ENCODE data around the gene COL1A2.
A peak's percentile ranks its signal among the peaks of the same experiment; 100 is the strongest.

COL1A2 gene

GRCh38 chr7:94434042-94434441 lies 39.3 kb downstream of the COL1A2 start:
- no peak for DNase-seq (ENCODE audit: low spot score)

- DNase-seq (ENCODE audit: low spot score): peak; percentile 53
These were observed 41.4 kb downstream of the COL1A2 start for GRCh38 chr7:94436018-94436604.

- no peak for DNase-seq (ENCODE audit: low spot score)
These were observed 42.0 kb downstream of the COL1A2 start for GRCh38 chr7:94436700-94437099.

- no peak for DNase-seq (ENCODE audit: low spot score)
These were observed 45.2 kb downstream of the COL1A2 start for GRCh38 chr7:94439893-94440381.

- DNase-seq (ENCODE audit: low spot score): no peak
These were observed 45.9 kb downstream of the COL1A2 start for GRCh38 chr7:94440451-94441039.

GRCh38 chr7:94441138-94441537 lies 46.4 kb downstream of the COL1A2 start:
- no peak for DNase-seq (ENCODE audit: low spot score)

- no peak for DNase-seq (ENCODE audit: low spot score)
These were observed 47.9 kb downstream of the COL1A2 start for GRCh38 chr7:94442639-94443038.

GRCh38 chr7:94444813-94445212 lies 50.1 kb downstream of the COL1A2 start:
- no peak for DNase-seq (ENCODE audit: low spot score)

GRCh38 chr7:94445696-94446194 lies 51.0 kb downstream of the COL1A2 start:
- DNase-seq (ENCODE audit: low spot score): no peak

- no peak for DNase-seq (ENCODE audit: low spot score)
These were observed 51.6 kb downstream of the COL1A2 start for GRCh38 chr7:94446308-94446707.

- DNase-seq (ENCODE audit: low spot score): peak; percentile 28
These were observed 54.5 kb downstream of the COL1A2 start for GRCh38 chr7:94449151-94449725.

- DNase-seq (ENCODE audit: low spot score): no peak
These were observed 55.5 kb downstream of the COL1A2 start for GRCh38 chr7:94450044-94450697.

- no peak for DNase-seq (ENCODE audit: low spot score)
These were observed 56.5 kb downstream of the COL1A2 start for GRCh38 chr7:94451187-94451586.

- DNase-seq (ENCODE audit: low spot score): no peak
These were observed 57.5 kb downstream of the COL1A2 start for GRCh38 chr7:94452239-94452638.

GRCh38 chr7:94453898-94454297 lies 59.2 kb downstream of the COL1A2 start:
- no peak for DNase-seq (ENCODE audit: low spot score)

- DNase-seq (ENCODE audit: low spot score): no peak
These were observed 63.3 kb downstream of the COL1A2 start for GRCh38 chr7:94458041-94458440.

GRCh38 chr7:94466516-94466915 lies 71.8 kb downstream of the COL1A2 start:
- DNase-seq (ENCODE audit: low spot score): no peak

- no peak for DNase-seq (ENCODE audit: low spot score)
These were observed 76.9 kb downstream of the COL1A2 start for GRCh38 chr7:94471604-94472003.

- no peak for DNase-seq (ENCODE audit: low spot score)
These were observed 77.9 kb downstream of the COL1A2 start for GRCh38 chr7:94472608-94473007.

GRCh38 chr7:94476251-94476840 lies 81.7 kb downstream of the COL1A2 start:
- DNase-seq (ENCODE audit: low spot score): no peak

- no peak for DNase-seq (ENCODE audit: low spot score)
These were observed 83.2 kb downstream of the COL1A2 start for GRCh38 chr7:94477878-94478277.

- DNase-seq (ENCODE audit: low spot score): no peak
These were observed 84.0 kb downstream of the COL1A2 start for GRCh38 chr7:94478648-94479214.

Measured in CD4-positive, alpha-beta T cell treated with Interleukin-15 for 4 hours (primary cell).